Kidney epithelial cell (primary cell): ENCODE results near the gene KIAA2012. TPM values are rescaled to one million over a fixed set of nuclear protein-coding genes. Genes with fewer than 3 reads are reported as not detected.
"Not testable (repeated sequence)": the region's sequence is repeated elsewhere in the genome, so short reads cannot be mapped to it uniquely, and the experiment has no call there.

ENCODE experiments used
- DNase-seq: peaks from one replicate; pipeline ENCODE4 v3.0.0-alpha.2; 2010; ENCODE audit warnings: low read depth
- H3K27me3 ChIP-seq: 2 replicates; pipeline ENCODE4 v1.6.0; 2011; ENCODE audit warnings: low read length; ENCODE audit not compliant: control insufficient read depth, insufficient read depth
- H3K36me3 ChIP-seq: 2 replicates; pipeline ENCODE4 v1.5.1; 2011; ENCODE audit warnings: low read length; ENCODE audit not compliant: control insufficient read depth, insufficient read depth
- H3K4me3 ChIP-seq: 2 replicates; pipeline ENCODE4 v1.5.1; 2011; ENCODE audit warnings: low read depth, mild to moderate bottlenecking, control low read depth, low read length
- total RNA-seq: library from RNA; depleted of rRNA; stranded (reverse); fragments of >200 nt; gene quantifications from 2 replicates; pipeline ENCODE4 v1.2.3, GENCODE V29; 2015
- TF ChIP-seq, protein P1 (sequence below): IDR thresholded peaks from 2 replicates; pipeline ENCODE4 v1.5.1; 2011; ENCODE audit warnings: mild to moderate bottlenecking, moderate library complexity, low read length, control low read depth, inconsistent platforms; ENCODE audit not compliant: insufficient read depth, poor library complexity, severe bottlenecking

The KIAA2012 gene
- total RNA-seq, 1 donor from 2014 or later, result not detected

DNA sequence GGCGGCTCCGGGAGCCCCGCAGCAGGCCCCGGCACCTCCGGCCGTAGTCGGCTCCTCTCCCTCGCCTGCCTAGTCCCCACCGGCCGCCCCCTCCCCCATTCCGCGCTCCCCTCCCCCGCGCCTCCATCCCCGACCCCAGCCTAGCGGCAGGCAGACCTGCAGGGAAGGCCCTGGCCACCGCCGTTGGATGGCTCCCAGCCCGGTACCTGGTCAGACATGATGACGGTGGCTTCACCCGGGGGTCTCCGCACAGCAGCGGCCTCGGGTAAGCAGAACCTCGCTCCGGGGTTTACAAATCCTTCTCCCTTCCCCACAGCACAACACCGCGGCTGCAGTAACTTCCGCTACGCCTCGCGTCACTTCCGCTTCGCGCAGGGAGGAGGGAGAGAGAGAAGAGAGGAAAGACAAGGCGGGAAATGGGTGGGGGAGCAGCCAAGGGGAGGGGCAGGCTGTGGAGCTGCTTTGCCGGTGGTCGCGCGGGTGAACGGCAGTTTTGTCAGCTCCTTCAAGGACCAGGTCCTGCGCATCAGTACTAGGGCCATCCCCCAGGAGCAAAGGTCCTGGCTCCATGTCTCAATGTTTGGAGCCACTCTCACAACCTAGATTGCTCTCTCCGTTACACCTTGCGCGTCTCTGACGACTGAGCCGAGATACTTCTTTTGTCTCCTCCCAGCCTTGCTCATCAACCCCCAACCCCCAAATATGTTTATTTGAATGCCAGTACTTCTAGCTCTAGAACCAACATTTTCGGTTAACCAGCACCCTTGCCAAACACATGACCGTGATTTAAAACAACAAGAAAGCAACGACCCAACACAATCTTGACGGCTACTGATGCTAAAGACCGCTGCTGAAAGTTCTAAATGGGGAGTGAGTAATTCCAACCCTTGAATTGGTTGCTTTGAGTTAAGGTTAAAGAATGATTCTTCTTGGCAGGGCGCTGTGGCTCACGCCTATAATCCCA, 165.5 kb downstream of the KIAA2012 start, which contains the start of gene SUMO1:
Gene SUMO1 (minus strand): TSS at position 364 of the 964 bp plus-strand sequence. CDS start 146 bp downstream, at position 218.
- Histone ChIP-seq H3K36me3 (no peaks in the 10 kb centered on the region), H3K27me3 (no peaks in the 10 kb centered on the region), H3K4me3 (peak within 1 kb of the TSS; percentile 95)
- peak; percentile 58 for DNase-seq
- TF ChIP-seq, protein P1, sequence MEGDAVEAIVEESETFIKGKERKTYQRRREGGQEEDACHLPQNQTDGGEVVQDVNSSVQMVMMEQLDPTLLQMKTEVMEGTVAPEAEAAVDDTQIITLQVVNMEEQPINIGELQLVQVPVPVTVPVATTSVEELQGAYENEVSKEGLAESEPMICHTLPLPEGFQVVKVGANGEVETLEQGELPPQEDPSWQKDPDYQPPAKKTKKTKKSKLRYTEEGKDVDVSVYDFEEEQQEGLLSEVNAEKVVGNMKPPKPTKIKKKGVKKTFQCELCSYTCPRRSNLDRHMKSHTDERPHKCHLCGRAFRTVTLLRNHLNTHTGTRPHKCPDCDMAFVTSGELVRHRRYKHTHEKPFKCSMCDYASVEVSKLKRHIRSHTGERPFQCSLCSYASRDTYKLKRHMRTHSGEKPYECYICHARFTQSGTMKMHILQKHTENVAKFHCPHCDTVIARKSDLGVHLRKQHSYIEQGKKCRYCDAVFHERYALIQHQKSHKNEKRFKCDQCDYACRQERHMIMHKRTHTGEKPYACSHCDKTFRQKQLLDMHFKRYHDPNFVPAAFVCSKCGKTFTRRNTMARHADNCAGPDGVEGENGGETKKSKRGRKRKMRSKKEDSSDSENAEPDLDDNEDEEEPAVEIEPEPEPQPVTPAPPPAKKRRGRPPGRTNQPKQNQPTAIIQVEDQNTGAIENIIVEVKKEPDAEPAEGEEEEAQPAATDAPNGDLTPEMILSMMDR, result no peak

DNA sequence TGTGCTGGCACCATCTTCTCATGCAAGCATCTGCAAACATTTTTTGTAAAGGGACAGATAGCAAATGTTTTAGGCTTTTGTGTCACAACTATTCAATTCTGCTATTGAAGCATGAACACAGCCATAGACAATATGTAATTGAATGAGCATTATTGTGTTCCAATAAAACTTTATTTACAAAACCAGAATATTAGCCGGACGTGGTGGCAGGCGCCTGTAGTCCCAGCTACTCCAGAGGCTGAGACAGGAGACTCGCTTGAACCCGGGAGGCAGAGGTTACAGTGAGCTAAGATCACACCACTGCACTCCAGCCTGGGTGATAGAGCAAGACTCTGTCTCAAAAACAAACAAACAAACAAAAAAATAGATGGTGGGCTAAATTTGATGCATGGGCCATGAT, 174.7 kb downstream of the KIAA2012 start:
- DNase-seq, H3K27me3 ChIP-seq, H3K4me3 ChIP-seq, H3K36me3 ChIP-seq: not testable (repeated sequence)

DNA sequence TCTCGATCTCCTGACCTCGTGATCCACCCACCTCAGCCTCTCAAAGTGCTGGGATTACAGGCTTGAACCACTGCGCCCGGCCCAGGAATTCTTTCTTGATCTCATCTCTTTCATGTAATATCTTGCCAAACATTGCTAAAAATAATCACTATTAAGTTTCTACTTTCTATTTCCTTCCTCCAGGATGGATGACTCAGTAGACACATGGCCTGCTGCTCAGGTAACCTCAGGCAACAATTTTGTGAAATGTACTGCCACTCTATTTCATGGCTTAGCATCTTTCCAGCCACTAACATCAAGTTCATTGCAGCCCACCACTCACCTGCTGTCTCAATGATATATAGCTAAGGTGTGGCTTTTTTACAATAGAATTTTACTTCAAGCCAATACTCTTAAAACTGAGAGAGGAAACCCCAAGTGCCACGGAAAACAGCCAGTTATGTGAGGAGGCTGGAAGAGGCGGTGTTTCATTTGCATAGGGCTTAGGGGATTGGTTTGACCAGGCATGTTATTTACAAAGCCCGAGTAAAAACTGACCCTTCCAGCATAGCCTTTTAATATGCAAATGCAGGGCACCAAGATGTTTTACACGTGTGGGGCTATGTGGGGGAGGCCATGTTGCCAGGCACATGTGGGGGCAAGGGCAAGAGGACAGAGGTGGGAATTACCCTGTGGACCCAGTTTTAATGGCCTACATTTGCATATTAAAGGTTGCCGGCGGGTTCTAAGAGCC, 176.6 kb downstream of the KIAA2012 start:
- Histone ChIP-seq H3K27me3 (no peaks in the 10 kb centered on the region), H3K4me3 (no peak overlapping the region), H3K36me3 (no peaks in the 10 kb centered on the region)
- no peak for DNase-seq
- TF ChIP-seq, protein P1, result no peak

DNA sequence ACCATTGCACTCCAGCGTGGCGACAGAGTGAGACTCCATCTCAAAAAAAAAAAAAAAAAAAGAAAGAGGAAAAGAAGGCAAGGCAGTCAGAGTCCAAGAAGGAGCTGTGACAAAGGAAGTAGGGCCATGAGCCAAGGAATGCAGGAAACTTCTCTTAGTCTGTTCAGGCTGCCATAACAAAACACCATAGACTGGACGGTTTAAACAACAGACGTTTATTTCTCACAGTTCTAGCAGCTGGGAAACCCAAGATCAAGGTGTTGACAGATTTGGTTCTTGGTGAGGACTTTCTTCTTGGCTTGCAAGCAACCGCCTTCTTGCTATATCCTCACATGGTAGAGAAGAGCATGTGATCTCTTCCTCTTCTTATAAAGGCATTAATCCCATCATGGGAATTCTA, 178.4 kb downstream of the KIAA2012 start:
- no peak for DNase-seq
- Histone ChIP-seq H3K27me3 (no peaks in the 10 kb centered on the region), H3K4me3 (no peak overlapping the region), H3K36me3 (no peaks in the 10 kb centered on the region)
- TF ChIP-seq, protein P1, result no peak

Other genes starting within 250 kb of the KIAA2012 start
- 13.5 and 14.5 TPM in 2 replicates for gene FZD7, start 39.4 kb upstream of the KIAA2012 start, total RNA-seq
- 79.1 and 89.9 TPM in 2 replicates for gene SUMO1, start 165.3 kb downstream of the KIAA2012 start, total RNA-seq
- 70.6 and 75.2 TPM in 2 replicates for gene NOP58, start 192.5 kb downstream of the KIAA2012 start, total RNA-seq